ENCODE results near the gene GPN2.

GPN2 gene

DNA sequence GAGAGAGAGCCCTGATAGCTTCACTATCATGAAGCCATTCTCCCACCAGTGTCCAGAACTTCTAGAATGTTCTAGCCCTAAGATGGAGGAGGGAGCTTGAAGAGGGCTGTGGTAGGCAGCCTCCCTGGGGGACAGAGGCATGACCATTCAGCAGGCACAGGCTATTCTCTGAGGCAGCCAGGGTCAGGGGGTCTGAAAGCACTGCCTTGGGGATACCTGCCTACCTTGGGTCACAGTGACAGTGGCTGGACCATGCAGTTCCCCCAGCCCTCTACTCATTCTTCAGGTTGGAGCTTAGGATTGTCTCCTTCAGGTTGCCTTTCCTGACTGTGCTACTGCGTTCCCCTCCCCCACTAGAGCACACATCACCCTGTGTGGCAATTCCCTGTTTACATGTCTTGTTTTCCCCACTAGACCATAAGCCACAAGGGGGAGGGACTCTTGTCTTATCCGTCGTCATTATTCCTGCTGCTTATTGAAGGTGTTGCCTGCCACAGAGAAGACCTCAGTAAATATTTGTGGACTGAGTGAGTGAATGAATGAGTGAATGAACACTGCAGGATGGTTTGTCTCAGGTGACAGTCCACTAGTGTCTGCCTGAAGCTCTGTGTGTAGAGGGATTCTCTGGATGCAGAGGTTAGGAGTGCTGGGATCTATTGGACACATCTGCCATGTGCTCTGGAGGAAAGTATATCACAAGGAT lies 58.4 kb downstream of the GPN2 start:
- DNase-seq (ENCODE audit: low spot score): no peak

DNA sequence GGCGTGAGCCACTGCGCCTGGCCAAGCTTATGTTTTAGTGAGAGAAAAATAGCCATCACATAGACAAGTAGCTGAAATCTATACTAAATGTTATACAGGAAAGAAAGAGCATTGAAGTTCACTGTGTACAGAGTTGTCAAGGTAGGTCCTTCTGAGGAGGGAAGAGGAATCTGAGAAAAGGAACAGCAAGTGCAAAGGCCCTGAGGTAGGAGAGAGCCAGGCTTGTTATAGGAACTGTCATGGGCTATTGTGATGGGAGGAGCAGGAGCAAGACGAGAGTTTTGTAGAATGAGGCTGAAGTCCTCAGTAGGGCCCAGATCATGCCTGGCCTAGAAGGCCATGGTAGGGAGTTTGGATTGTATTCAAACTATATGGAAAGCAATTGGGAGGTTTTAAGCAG lies 59.0 kb downstream of the GPN2 start:
- no peak for DNase-seq (ENCODE audit: low spot score)

DNA sequence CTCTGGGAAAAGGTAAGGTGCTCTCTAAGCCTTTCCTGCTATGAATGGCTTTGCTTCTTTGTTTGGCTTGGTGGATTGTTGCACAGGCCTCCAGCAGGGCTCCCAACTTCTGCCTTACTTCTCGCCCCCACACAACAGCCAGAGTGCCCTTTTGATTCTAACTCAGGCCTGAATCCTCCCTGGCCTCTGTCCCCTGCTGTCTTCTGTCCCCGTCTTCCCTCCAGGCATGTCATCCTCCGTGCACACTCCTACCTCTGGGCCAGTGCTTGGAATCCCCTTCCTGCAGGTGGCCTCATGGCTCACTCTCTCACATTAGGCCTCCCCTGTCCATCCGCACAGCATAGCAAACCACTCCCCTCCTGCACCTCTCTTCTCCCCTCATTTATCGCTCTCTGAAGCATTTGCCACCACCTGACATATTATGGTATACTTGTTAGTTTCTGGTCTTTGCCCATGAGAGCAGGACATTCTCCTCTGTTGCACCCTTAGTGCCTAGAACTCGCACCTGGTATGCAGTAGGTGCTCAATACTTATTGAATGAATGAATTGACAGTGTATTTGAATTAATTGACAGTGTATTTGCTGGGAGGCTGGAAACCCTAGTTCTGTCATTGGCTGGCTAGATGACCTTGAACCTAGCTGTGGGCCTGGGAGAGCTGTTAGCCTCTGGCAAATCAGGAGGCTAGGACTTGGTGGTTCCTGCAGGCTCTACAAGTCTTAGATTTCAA lies 60.7 kb downstream of the GPN2 start:
- DNase-seq (ENCODE audit: low spot score): no peak

DNA sequence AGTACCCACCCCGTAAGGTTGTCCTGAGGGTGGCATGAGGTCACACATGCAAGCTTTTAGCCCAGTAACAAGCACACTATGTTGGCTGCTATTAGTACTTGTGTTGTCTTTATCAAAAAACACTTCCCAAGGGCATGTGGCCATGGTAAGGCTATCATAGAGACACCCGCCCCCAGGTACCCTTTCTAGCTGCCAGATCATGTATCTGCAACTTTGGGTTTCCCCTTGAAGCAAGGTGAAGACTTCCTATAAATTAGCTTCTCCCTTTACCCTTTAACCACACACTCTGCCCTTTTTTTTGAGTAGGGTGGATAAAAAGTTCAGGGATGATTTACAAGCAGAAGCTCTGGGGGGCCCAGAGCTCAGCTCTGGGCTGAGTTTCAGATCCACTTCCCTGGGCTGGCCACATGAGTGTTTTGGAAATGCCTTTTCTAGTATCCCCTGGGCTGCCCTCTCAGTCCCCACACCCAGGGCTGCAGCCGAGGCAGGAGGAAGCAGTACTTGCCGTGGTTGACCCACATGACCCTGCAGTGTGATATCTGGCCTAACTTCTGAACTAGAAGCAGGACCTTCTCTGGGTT lies 61.6 kb downstream of the GPN2 start:
- DNase-seq (ENCODE audit: low spot score): no peak

DNA sequence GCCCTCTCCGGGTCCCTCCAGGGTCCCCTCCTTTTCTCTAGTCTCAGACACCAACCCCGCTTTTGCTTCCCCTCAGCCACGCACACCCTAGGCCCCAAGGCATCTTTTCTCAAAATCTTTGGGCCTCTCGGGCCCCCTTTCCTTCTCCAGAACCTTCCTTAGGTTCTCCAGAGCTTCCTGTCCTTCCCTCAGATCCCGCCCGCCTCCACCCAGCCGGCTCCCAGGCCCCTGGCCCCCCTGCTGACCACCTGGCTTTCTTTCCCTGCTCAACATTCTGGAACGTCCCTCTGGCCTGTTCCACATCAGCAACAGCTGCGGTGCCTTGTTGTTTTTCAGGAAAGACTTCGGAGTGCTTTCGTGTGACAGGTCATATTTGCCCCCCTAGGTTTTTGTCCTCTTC lies 62.4 kb downstream of the GPN2 start:
- no peak for DNase-seq (ENCODE audit: low spot score)

DNA sequence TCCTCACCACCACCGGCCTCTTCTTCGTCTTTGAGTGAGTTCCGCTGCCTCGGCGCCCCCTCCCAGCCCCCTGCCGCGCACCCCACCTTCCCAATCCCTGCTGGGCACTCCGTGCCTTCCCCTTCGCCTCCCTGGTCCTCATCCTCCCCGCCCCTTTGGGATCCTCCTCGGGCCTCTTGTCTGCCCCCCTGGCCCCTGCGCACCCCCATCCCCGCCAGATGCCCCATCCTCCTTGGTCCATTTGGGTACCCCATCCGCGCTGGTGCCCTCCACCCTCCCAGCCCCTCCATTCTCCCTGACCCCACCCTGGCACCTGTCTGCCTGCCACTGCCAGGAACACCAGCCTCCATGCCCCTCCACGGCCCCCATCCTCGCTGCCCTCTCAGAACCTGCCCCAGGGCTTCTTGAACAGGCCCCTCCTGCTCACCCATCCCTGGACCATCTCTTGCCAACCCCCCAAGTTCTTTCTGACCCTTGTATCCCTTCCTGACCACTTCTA lies 62.9 kb downstream of the GPN2 start:
- DNase-seq (ENCODE audit: low spot score): no peak

DNA sequence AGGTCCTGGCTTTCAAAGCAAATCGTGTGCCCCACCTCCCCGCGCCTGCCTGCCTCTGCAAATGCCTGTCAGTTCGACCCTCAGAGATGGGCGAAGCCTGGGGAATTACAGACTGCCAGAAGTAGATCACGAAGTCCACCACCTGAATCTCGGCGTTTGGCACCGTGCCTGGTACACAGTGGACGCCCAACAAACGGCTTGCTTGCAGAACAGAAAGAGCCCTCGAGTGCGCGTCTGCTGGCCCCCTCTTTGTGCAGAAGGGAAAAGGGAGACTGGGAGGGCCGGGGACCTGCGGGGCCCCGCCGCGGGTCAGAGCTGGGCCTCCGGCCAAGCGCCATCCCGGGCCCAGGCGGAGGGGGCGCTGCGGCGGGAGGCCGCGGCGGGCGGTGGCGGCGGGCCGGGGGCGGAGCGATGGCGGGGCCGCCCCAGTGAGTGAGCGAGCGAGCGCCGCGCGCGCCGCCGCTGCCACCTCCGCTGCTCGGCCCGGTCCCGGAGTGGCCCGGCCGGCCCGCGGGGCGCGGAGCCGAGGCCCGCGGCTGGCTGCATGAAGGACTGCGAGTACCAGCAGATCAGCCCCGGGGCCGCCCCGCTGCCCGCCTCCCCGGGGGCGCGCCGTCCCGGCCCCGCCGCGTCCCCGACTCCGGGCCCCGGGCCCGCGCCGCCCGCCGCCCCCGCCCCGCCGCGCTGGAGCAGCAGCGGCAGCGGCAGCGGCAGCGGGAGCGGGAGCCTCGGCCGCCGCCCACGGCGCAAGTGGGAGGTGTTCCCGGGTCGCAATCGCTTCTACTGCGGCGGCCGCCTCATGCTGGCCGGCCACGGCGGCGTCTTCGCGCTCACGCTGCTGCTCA lies 63.6 kb downstream of the GPN2 start, which contains the start of gene ZDHHC18:
Gene ZDHHC18, plus strand, starts transcription at position 428 of the 845 bp plus-strand sequence. Its CDS starts 117 bp downstream, at position 545.
- DNase-seq (ENCODE audit: low spot score): peak; percentile 41

Measured in SW480 (cell line).